HCT116 (cell line): ENCODE results near the gene HUWE1. TPM values are rescaled to one million over a fixed set of nuclear protein-coding genes. Genes with fewer than 3 reads are reported as not detected.

Experiments
- ATAC-seq: fragments of 200-7000 bp; cut with Tn5 transposase; 2 replicates; pipeline ENCODE4 v1.9.1; 2020; ENCODE audit warnings: mild to moderate bottlenecking, moderate library complexity
- BruUV-seq: library from RNA; stranded (reverse); fragments of 400-500 nt; replicated peaks from 2 replicates; lab custom pipeline; 2021; lab: Mats Ljungman, UMichigan
- CTCF ChIA-PET: fragments of 300-600 bp; sonication (Branson Sonifier 250); formaldehyde crosslinking; loops from one replicate; lab custom pipeline; 2021; ENCODE audit warnings: antibody characterized with exemption; lab: Charles Lee
- POLR2A ChIA-PET: fragments of 300-600, 350-600 bp; sonication (Branson Sonifier 250); formaldehyde crosslinking; loops from one replicate; lab custom pipeline; 2021; ENCODE audit warnings: antibody characterized with exemption; lab: Charles Lee
- RAD21 ChIA-PET, 2 experiments: fragments of 300-600 bp; sonication (Branson Sonifier 250); formaldehyde crosslinking; loops; one replicate each; lab custom pipeline; 2023; ENCODE audit warnings: low total read pairs in 2 of 2; ENCODE audit not compliant: uncharacterized antibody in 2 of 2, unreplicated experiment in 2 of 2, low non-redundant PET in 1 of 2; lab: Charles Lee
- DNase-seq: peaks from one replicate; pipeline ENCODE4 v3.0.0-alpha.2; 2010; ENCODE audit warnings: low read depth, low spot score
- H2AFZ ChIP-seq: fragments of 200-600 bp; shearing (Covaris generic), sonication (generic); 2 replicates; pipeline ENCODE4 v1.6.1; 2017; ENCODE audit warnings: low read depth, mixed run types, mixed read lengths, antibody characterized with exemption, low read length; ENCODE audit not compliant: poor library complexity, severe bottlenecking
- H3K27ac ChIP-seq: 2 replicates; pipeline ENCODE4 v1.5.1; 2012; ENCODE audit warnings: low read depth, low read length
- H3K27me3 ChIP-seq: fragments of 200-600 bp; sonication (generic); 2 replicates; pipeline ENCODE4 v1.6.1; 2016; ENCODE audit warnings: mixed run types, low read length, mixed read lengths; ENCODE audit not compliant: insufficient read depth
- H3K36me3 ChIP-seq, 2 experiments: fragments of 200-500 bp in 1 of 2; fragments of 200-600 bp in 1 of 2; sonication (Bioruptor generic) in 1 of 2; sonication (generic) in 1 of 2; 2 replicates each; pipeline versions ENCODE4 v1.5.1 to v1.6.1; 2014 to 2016; ENCODE audit warnings: low read length in 2 of 2, inconsistent platforms in 1 of 2, mixed read lengths in 1 of 2, mixed run types in 1 of 2; ENCODE audit not compliant: insufficient read depth in 2 of 2, control insufficient read depth in 1 of 2
- H3K4me1 ChIP-seq, 2 experiments: fragments of 200-600 bp in 1 of 2; sonication (generic) in 1 of 2; 2 replicates each; pipeline versions ENCODE4 v1.5.1 to v1.6.1; 2012 to 2017; ENCODE audit warnings: low read length in 2 of 2, inconsistent platforms in 1 of 2, mild to moderate bottlenecking in 1 of 2, mixed read lengths in 1 of 2, mixed run types in 1 of 2, moderate library complexity in 1 of 2; ENCODE audit not compliant: insufficient read depth in 2 of 2, control insufficient read depth in 1 of 2
- H3K4me2 ChIP-seq: fragments of 200-600 bp; sonication (generic); 2 replicates; pipeline ENCODE4 v1.6.1; 2017; ENCODE audit warnings: mixed run types, low read length, mixed read lengths
- H3K4me3 ChIP-seq, 2 experiments: fragments of 200-600 bp in 1 of 2; sonication (generic) in 1 of 2; replicated peaks in 1 of 2; 2 replicates each; pipeline ENCODE4 v1.5.1; 2011 to 2016; ENCODE audit warnings: low read length in 2 of 2, control low read depth in 1 of 2, low read depth in 1 of 2, mild to moderate bottlenecking in 1 of 2, mixed read lengths in 1 of 2, mixed run types in 1 of 2
- H3K79me2 ChIP-seq: fragments of 200-600 bp; sonication (generic); 2 replicates; pipeline ENCODE4 v1.6.1; 2017; ENCODE audit warnings: mild to moderate bottlenecking, mixed run types, low read length, moderate library complexity, mixed read lengths; ENCODE audit not compliant: insufficient read depth
- H3K9ac ChIP-seq: fragments of 200-600 bp; sonication (generic); 2 replicates; pipeline ENCODE4 v1.6.1; 2016; ENCODE audit warnings: low read length, mixed read lengths
- H3K9me2 ChIP-seq: fragments of 200-600 bp; sonication (generic), shearing (Covaris generic); 2 replicates; pipeline ENCODE4 v1.6.1; 2017; ENCODE audit warnings: mixed run types, mild to moderate bottlenecking, moderate library complexity; ENCODE audit not compliant: insufficient read depth
- H3K9me3 ChIP-seq, 2 experiments: fragments of 200-500 bp in 1 of 2; fragments of 200-600 bp in 1 of 2; sonication (Bioruptor generic) in 1 of 2; sonication (generic) in 1 of 2; 2 replicates each; pipeline ENCODE4 v1.6.1; 2014 to 2017; ENCODE audit warnings: low read length in 2 of 2, mixed read lengths in 2 of 2, inconsistent platforms in 1 of 2, low read depth in 1 of 2, mild to moderate bottlenecking in 1 of 2, mixed run types in 1 of 2, moderate library complexity in 1 of 2; ENCODE audit not compliant: control insufficient read depth in 1 of 2, insufficient read depth in 1 of 2
- H4K20me1 ChIP-seq: fragments of 200-600 bp; sonication (generic), shearing (Covaris generic); 2 replicates; pipeline ENCODE4 v1.6.1; 2017; ENCODE audit warnings: mixed run types, mild to moderate bottlenecking, moderate library complexity; ENCODE audit not compliant: insufficient read depth
- CEBPB ChIP-seq: IDR thresholded peaks from 2 replicates; pipeline ENCODE4 v1.6.1; 2012; ENCODE audit warnings: low read depth
- ELF1 ChIP-seq: IDR thresholded peaks from 2 replicates; pipeline ENCODE4 v1.6.1; 2012; ENCODE audit warnings: low read depth, borderline replicate concordance
- EZH2 ChIP-seq: fragments of 200-600 bp; sonication (generic); IDR thresholded peaks from 2 replicates; pipeline ENCODE4 v1.6.1; 2017; ENCODE audit warnings: antibody characterized with exemption, mixed run types
- EZH2phosphoT487 ChIP-seq: fragments of 200-600 bp; IDR thresholded peaks from 2 replicates; pipeline ENCODE4 v1.6.1; 2018; ENCODE audit warnings: antibody characterized with exemption, borderline replicate concordance
- FOSL1 ChIP-seq: IDR thresholded peaks from 2 replicates; pipeline ENCODE4 v1.6.1; 2012; ENCODE audit warnings: low read depth
- POLR2AphosphoS5 ChIP-seq: IDR thresholded peaks from 2 replicates; pipeline ENCODE4 v1.6.1; 2011; ENCODE audit warnings: mild to moderate bottlenecking, low read depth, low read length, moderate library complexity
- RAD21 ChIP-seq: IDR thresholded peaks from 2 replicates; pipeline ENCODE4 v1.6.1; 2012; ENCODE audit warnings: low read depth, mild to moderate bottlenecking
- SIN3A ChIP-seq: IDR thresholded peaks from 2 replicates; pipeline ENCODE4 v1.6.1; 2012; ENCODE audit warnings: low read depth
- SP1 ChIP-seq: IDR thresholded peaks from 2 replicates; pipeline ENCODE4 v1.6.1; 2012; ENCODE audit warnings: low read depth
- ZNF274 ChIP-seq: fragments of 200-500 bp; sonication (Bioruptor generic); IDR thresholded peaks from 2 replicates; pipeline ENCODE4 v1.6.1; 2014; ENCODE audit warnings: mild to moderate bottlenecking, low read depth, low read length, inconsistent platforms
- intact Hi-C: fragments of 100-400 bp; cut with micrococcal nuclease; formaldehyde crosslinking; loops from 2 replicates; pipeline ENCODE4 v1.10.0; 2022
- total RNA-seq: library from RNA; stranded (reverse); gene quantifications from one replicate; pipeline ENCODE4 v1.2.1, GENCODE V29; 2021; ENCODE audit not compliant: unreplicated experiment
- TF ChIP-seq, protein P1 (sequence below): IDR thresholded peaks from 2 replicates; pipeline ENCODE4 v1.6.1; 2012; ENCODE audit warnings: low read depth
- TF ChIP-seq, protein P2 (sequence below): IDR thresholded peaks from 2 replicates; pipeline ENCODE4 v1.6.1; 2012

The HUWE1 gene
- total RNA-seq, 1 experiment from 2014 or later, result 197 TPM

DNA sequence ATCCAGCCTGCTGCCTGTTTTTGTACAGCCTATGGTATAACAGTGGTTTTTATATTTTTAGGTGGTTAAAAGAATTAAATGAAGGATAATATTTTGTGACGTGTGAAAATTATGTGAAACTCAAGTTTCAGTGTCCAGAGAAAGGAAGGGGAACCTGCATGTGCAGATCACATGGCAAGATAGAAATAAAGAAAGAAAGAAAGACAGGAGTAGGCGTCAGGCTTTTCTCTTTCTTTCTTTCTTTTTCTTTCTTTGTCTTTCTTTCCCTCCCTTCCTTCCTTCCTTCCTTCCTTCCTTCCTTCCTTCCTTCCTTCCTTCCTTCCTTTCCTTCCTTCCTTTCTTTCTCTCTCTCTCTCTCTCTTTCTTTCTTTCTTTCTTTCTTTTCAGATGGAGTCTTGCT, 42.0 kb upstream of the HUWE1 start:
- ATAC-seq (no peak), DNase-seq (no peak)
- Histone ChIP-seq H3K36me3 (no peaks in the 10 kb centered on the region), H3K27me3 (no peaks in the 10 kb centered on the region), H3K9me3 (no peaks in the 10 kb centered on the region), H3K4me1 (peaks cover 0 to 6% of the 10 kb centered on the region in 2 experiments; a peak in 1 of 4 replicates), H3K4me3 (no peak overlapping the region), H2AFZ (no peak overlapping the region), H3K79me2 (no peaks in the 10 kb centered on the region), H3K9me2 (no peaks in the 10 kb centered on the region), H3K27ac (no peak overlapping the region), H4K20me1 (no peaks in the 10 kb centered on the region), H3K4me2 (no peak overlapping the region), H3K9ac (no peak overlapping the region)
- POLR2A ChIA-PET, result no interaction called here
- BruUV-seq, result no TSS peak
- TF ChIP-seq EZH2, result no peak
- TF ChIP-seq POLR2AphosphoS5, result no peak
- no peak for TF ChIP-seq FOSL1
- TF ChIP-seq, protein P1, sequence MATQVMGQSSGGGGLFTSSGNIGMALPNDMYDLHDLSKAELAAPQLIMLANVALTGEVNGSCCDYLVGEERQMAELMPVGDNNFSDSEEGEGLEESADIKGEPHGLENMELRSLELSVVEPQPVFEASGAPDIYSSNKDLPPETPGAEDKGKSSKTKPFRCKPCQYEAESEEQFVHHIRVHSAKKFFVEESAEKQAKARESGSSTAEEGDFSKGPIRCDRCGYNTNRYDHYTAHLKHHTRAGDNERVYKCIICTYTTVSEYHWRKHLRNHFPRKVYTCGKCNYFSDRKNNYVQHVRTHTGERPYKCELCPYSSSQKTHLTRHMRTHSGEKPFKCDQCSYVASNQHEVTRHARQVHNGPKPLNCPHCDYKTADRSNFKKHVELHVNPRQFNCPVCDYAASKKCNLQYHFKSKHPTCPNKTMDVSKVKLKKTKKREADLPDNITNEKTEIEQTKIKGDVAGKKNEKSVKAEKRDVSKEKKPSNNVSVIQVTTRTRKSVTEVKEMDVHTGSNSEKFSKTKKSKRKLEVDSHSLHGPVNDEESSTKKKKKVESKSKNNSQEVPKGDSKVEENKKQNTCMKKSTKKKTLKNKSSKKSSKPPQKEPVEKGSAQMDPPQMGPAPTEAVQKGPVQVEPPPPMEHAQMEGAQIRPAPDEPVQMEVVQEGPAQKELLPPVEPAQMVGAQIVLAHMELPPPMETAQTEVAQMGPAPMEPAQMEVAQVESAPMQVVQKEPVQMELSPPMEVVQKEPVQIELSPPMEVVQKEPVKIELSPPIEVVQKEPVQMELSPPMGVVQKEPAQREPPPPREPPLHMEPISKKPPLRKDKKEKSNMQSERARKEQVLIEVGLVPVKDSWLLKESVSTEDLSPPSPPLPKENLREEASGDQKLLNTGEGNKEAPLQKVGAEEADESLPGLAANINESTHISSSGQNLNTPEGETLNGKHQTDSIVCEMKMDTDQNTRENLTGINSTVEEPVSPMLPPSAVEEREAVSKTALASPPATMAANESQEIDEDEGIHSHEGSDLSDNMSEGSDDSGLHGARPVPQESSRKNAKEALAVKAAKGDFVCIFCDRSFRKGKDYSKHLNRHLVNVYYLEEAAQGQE, result no peak
- TF ChIP-seq ZNF274, result no peak
- no peak for TF ChIP-seq ELF1
- no peak for TF ChIP-seq SIN3A
- TF ChIP-seq CEBPB, result no peak
- no peak for TF ChIP-seq SP1
- TF ChIP-seq EZH2phosphoT487, result no peak
- TF ChIP-seq, protein P2, sequence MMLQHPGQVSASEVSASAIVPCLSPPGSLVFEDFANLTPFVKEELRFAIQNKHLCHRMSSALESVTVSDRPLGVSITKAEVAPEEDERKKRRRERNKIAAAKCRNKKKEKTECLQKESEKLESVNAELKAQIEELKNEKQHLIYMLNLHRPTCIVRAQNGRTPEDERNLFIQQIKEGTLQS, result no peak
- no peak for TF ChIP-seq RAD21
- CTCF ChIA-PET, result no interaction called here
- intact Hi-C loops, result no loop called here
- RAD21 ChIA-PET, result no interaction called here
